Osteoblast (primary cell): Measurements from ENCODE around the gene OPCML. TPM values are rescaled to one million over a fixed set of nuclear protein-coding genes. Genes with fewer than 3 reads are reported as not detected.

Experiments used
- DNase-seq: peaks from one replicate; pipeline ENCODE4 v3.0.0; 2011; ENCODE audit warnings: low spot score, mixed read lengths; ENCODE audit not compliant: insufficient read length; ENCODE audit errors: missing footprints
- H2AFZ ChIP-seq: 2 replicates; pipeline ENCODE4 v1.6.0; 2011; ENCODE audit warnings: mild to moderate bottlenecking, low read length
- H3K27ac ChIP-seq: 2 replicates; pipeline ENCODE4 v1.5.1; 2011; ENCODE audit warnings: mild to moderate bottlenecking, low read depth, low read length, moderate library complexity
- H3K27me3 ChIP-seq: 2 replicates; pipeline ENCODE4 v1.6.0; 2012; ENCODE audit warnings: mild to moderate bottlenecking, control low read depth, inconsistent platforms, low read length, moderate library complexity; ENCODE audit not compliant: insufficient read depth
- H3K36me3 ChIP-seq: 2 replicates; pipeline ENCODE4 v1.5.1; 2011; ENCODE audit warnings: mild to moderate bottlenecking, low read length, control low read depth, moderate library complexity; ENCODE audit not compliant: insufficient read depth
- H3K4me1 ChIP-seq: 2 replicates; pipeline ENCODE4 v1.5.1; 2011; ENCODE audit warnings: mild to moderate bottlenecking, low read length, control low read depth, moderate library complexity; ENCODE audit not compliant: insufficient read depth
- H3K4me2 ChIP-seq: 2 replicates; pipeline ENCODE4 v1.6.0; 2011; ENCODE audit warnings: mild to moderate bottlenecking, low read length; ENCODE audit not compliant: insufficient read depth
- H3K4me3 ChIP-seq: fragments of 200-600 bp; sonication (generic); 3 replicates; pipeline ENCODE4 v1.5.1; 2012; ENCODE audit warnings: mild to moderate bottlenecking, low read length, inconsistent platforms; ENCODE audit not compliant: insufficient read depth
- H3K79me2 ChIP-seq: 2 replicates; pipeline ENCODE4 v1.6.0; 2012; ENCODE audit warnings: mild to moderate bottlenecking, low read length, control low read depth, inconsistent platforms; ENCODE audit not compliant: insufficient read depth
- H3K9me3 ChIP-seq: 2 replicates; pipeline ENCODE4 v1.5.1; 2011; ENCODE audit warnings: low read depth, low read length, control low read depth
- H4K20me1 ChIP-seq: 2 replicates; pipeline ENCODE4 v1.6.0; 2012; ENCODE audit warnings: mild to moderate bottlenecking, low read length, control low read depth; ENCODE audit not compliant: insufficient read depth
- total RNA-seq: library from RNA; depleted of rRNA; stranded (reverse); fragments of >200 nt; gene quantifications from 2 replicates; pipeline ENCODE4 v1.2.3, GENCODE V29; 2012
- TF ChIP-seq, protein P1 (sequence below): IDR thresholded peaks from 2 replicates; pipeline ENCODE4 v1.5.1; 2011; ENCODE audit warnings: mild to moderate bottlenecking, low read depth, low read length, moderate library complexity; ENCODE audit errors: extremely low read depth

The OPCML gene
- total RNA-seq, 1 donor, result 0.36 TPM

DNA sequence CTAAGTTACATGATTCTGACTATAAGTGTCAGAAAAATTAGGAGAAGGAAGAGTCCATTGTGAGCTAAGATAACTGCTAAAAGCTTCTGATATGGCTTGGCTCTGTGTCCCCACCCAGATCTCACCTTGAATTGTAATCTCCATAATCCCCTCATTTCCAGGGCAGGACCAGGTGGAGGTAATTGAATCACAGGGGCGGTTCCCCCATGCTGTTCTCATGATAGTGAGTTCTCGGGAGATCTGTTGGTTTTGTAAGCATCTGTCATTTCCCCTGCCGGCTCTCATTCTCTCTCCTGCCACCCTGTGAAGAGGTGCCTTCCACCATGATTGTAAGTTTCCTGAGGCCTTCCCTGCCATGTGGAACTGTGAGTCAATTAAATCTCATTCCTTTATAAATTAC, 230.2 kb downstream of the OPCML start:
- DNase-seq, result no peak
- Histone ChIP-seq H3K27ac (no peak overlapping the region), H2AFZ (no peak overlapping the region), H3K4me1 (no peaks in the 10 kb centered on the region), H3K27me3 (no peaks in the 10 kb centered on the region), H3K4me3 (no peak overlapping the region), H3K9me3 (no peaks in the 10 kb centered on the region), H3K4me2 (no peak overlapping the region), H3K79me2 (no peaks in the 10 kb centered on the region), H3K36me3 (no peaks in the 10 kb centered on the region), H4K20me1 (no peaks in the 10 kb centered on the region)
- TF ChIP-seq, protein P1, sequence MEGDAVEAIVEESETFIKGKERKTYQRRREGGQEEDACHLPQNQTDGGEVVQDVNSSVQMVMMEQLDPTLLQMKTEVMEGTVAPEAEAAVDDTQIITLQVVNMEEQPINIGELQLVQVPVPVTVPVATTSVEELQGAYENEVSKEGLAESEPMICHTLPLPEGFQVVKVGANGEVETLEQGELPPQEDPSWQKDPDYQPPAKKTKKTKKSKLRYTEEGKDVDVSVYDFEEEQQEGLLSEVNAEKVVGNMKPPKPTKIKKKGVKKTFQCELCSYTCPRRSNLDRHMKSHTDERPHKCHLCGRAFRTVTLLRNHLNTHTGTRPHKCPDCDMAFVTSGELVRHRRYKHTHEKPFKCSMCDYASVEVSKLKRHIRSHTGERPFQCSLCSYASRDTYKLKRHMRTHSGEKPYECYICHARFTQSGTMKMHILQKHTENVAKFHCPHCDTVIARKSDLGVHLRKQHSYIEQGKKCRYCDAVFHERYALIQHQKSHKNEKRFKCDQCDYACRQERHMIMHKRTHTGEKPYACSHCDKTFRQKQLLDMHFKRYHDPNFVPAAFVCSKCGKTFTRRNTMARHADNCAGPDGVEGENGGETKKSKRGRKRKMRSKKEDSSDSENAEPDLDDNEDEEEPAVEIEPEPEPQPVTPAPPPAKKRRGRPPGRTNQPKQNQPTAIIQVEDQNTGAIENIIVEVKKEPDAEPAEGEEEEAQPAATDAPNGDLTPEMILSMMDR, result no peak

DNA sequence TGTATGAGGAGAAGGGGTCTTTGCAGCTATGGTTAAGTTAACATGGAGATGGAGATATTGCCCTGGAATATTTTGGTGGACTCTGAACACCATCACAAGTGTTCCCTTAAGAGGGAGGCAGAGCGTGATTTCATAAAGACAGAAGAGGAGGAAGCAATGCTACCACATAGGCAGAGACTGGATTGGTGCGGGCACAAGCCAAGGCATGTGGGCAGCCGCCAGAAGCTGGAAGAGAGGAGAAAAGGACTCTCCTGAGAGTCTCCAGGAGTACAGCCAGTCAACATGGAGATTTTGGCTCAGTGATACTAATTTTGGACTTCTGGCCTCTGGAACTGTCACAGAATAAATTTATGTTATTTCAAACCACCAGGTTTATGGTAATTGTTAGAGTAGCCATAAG, 231.6 kb downstream of the OPCML start:
- no peaks in the 10 kb centered on the region for H3K4me1 ChIP-seq
- H3K4me3 ChIP-seq, result no peak overlapping the region
- no peaks in the 10 kb centered on the region for H3K79me2 ChIP-seq
- no peaks in the 10 kb centered on the region for H3K9me3 ChIP-seq
- no peaks in the 10 kb centered on the region for H4K20me1 ChIP-seq
- H3K36me3 ChIP-seq, result no peaks in the 10 kb centered on the region
- no peak overlapping the region for H3K27ac ChIP-seq
- no peak overlapping the region for H3K4me2 ChIP-seq
- DNase-seq, result no peak
- TF ChIP-seq, protein P1, result no peak
- H3K27me3 ChIP-seq, result no peaks in the 10 kb centered on the region
- no peak overlapping the region for H2AFZ ChIP-seq

DNA sequence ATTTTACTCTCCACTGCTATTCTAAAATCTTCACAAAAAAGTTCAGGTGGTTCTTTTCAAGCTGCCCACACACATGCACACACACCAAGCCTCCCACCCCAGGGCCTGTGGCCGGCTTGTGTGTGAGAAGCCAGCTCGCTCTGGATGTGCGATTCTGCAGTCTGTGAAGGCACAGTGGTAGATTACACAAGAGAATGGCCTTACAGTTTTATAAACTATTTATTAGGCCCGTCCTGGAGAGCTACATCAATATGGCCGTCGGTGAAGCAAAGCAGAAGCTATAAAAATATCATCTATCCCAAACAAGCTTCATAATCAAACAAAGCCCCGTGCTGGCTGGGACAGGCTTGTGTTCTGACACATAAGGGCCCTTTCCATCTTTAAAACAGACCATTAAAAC, 240.5 kb downstream of the OPCML start:
- Histone ChIP-seq H3K36me3 (no peaks in the 10 kb centered on the region), H2AFZ (no peak overlapping the region), H3K27ac (no peak overlapping the region), H3K9me3 (peaks cover 3% of the 10 kb centered on the region), H3K4me2 (no peak overlapping the region), H3K4me1 (no peaks in the 10 kb centered on the region), H3K4me3 (no peak overlapping the region), H4K20me1 (no peaks in the 10 kb centered on the region), H3K27me3 (no peaks in the 10 kb centered on the region), H3K79me2 (no peaks in the 10 kb centered on the region)
- no peak for DNase-seq
- TF ChIP-seq, protein P1, result no peak

DNA sequence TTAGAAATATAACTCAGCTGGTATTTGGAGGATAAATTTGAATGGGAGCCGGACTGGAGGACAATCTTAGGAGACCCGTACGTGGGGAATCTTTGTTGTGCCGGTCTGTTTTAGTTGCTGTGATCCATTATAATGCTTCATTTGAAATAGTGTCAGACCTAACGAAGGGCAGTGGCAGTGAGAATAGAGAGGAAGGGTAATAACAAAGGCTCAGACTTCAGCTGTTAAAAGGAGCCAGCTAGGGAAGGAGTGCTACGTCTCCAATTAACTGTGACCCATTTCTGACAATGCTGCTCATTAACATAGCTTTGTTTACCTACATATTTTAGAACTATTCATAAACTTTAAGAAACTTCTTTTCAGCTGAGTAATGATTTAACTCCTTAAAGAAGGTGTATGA, 246.9 kb downstream of the OPCML start:
- no peaks in the 10 kb centered on the region for H3K36me3 ChIP-seq
- H3K4me3 ChIP-seq, result no peak overlapping the region
- H3K27ac ChIP-seq, result no peak overlapping the region
- no peaks in the 10 kb centered on the region for H3K79me2 ChIP-seq
- no peaks in the 10 kb centered on the region for H4K20me1 ChIP-seq
- no peak overlapping the region for H3K4me2 ChIP-seq
- no peak overlapping the region for H2AFZ ChIP-seq
- DNase-seq, result peak; percentile 18
- TF ChIP-seq, protein P1, result no peak
- H3K4me1 ChIP-seq, result no peaks in the 10 kb centered on the region
- no peaks in the 10 kb centered on the region for H3K27me3 ChIP-seq
- peaks cover 3% of the 10 kb centered on the region for H3K9me3 ChIP-seq
